Keratinocyte (primary cell): ENCODE data around the gene RFTN1.

Experiments
- CTCF ChIP-seq, 3 experiments: IDR thresholded peaks in 1 of 3; conservative IDR thresholded peaks in 1 of 3; optimal IDR thresholded peaks in 1 of 3; 2 replicates in 2 of 3; 3 replicates in 1 of 3; pipeline versions ENCODE3 to v1.5.1; 2011; ENCODE audit warnings: low read length in 3 of 3, mild to moderate bottlenecking in 3 of 3, moderate library complexity in 2 of 3, control low read depth in 1 of 3, inconsistent platforms in 1 of 3; ENCODE audit not compliant: insufficient read depth in 2 of 3; ENCODE audit errors: extremely low read depth in 1 of 3
- EZH2 ChIP-seq: IDR thresholded peaks from one replicate; pipeline ENCODE4 v1.6.1; 2012; ENCODE audit warnings: inconsistent platforms, mild to moderate bottlenecking, low read length, moderate library complexity

GRCh38 chr3:16449369-16449768 lies 64.1 kb downstream of the RFTN1 start:
- TF ChIP-seq CTCF (optimal IDR thresholded peaks at IDR 0.05 in 1 of 3, IDR thresholded peaks at IDR 0.05 in 1 of 3, conservative IDR thresholded peaks at IDR 0.05 in 1 of 3; ENCODE audit: extremely low read depth in 1 of 3, insufficient read depth in 2 of 3, low read length in 3 of 3) (no peak), EZH2 (no peak)
